HCT116 (cell line): Measurements from ENCODE around the gene S100Z. TPM values are rescaled to one million over a fixed set of nuclear protein-coding genes. Genes with fewer than 3 reads are reported as not detected.

ENCODE experiments used
- ATAC-seq: fragments of 200-7000 bp; cut with Tn5 transposase; 2 replicates; pipeline ENCODE4 v1.9.1; 2020; ENCODE audit warnings: mild to moderate bottlenecking, moderate library complexity
- BruUV-seq: library from RNA; stranded (reverse); fragments of 400-500 nt; replicated peaks from 2 replicates; lab custom pipeline; 2021; lab: Mats Ljungman, UMichigan
- CTCF ChIA-PET: fragments of 300-600 bp; sonication (Branson Sonifier 250); formaldehyde crosslinking; loops from one replicate; lab custom pipeline; 2021; ENCODE audit warnings: antibody characterized with exemption; lab: Charles Lee
- POLR2A ChIA-PET: fragments of 300-600, 350-600 bp; sonication (Branson Sonifier 250); formaldehyde crosslinking; loops from one replicate; lab custom pipeline; 2021; ENCODE audit warnings: antibody characterized with exemption; lab: Charles Lee
- RAD21 ChIA-PET, 2 experiments: fragments of 300-600 bp; sonication (Branson Sonifier 250); formaldehyde crosslinking; loops; one replicate each; lab custom pipeline; 2023; ENCODE audit warnings: low total read pairs in 2 of 2; ENCODE audit not compliant: uncharacterized antibody in 2 of 2, unreplicated experiment in 2 of 2, low non-redundant PET in 1 of 2; lab: Charles Lee
- DNase-seq: peaks from one replicate; pipeline ENCODE4 v3.0.0-alpha.2; 2010; ENCODE audit warnings: low read depth, low spot score
- H2AFZ ChIP-seq: fragments of 200-600 bp; shearing (Covaris generic), sonication (generic); 2 replicates; pipeline ENCODE4 v1.6.1; 2017; ENCODE audit warnings: low read depth, mixed run types, mixed read lengths, antibody characterized with exemption, low read length; ENCODE audit not compliant: poor library complexity, severe bottlenecking
- H3K27ac ChIP-seq: 2 replicates; pipeline ENCODE4 v1.5.1; 2012; ENCODE audit warnings: low read depth, low read length
- H3K27me3 ChIP-seq: fragments of 200-600 bp; sonication (generic); 2 replicates; pipeline ENCODE4 v1.6.1; 2016; ENCODE audit warnings: mixed run types, low read length, mixed read lengths; ENCODE audit not compliant: insufficient read depth
- H3K36me3 ChIP-seq, 2 experiments: fragments of 200-500 bp in 1 of 2; fragments of 200-600 bp in 1 of 2; sonication (Bioruptor generic) in 1 of 2; sonication (generic) in 1 of 2; 2 replicates each; pipeline versions ENCODE4 v1.5.1 to v1.6.1; 2014 to 2016; ENCODE audit warnings: low read length in 2 of 2, inconsistent platforms in 1 of 2, mixed read lengths in 1 of 2, mixed run types in 1 of 2; ENCODE audit not compliant: insufficient read depth in 2 of 2, control insufficient read depth in 1 of 2
- H3K4me1 ChIP-seq, 2 experiments: fragments of 200-600 bp in 1 of 2; sonication (generic) in 1 of 2; 2 replicates each; pipeline versions ENCODE4 v1.5.1 to v1.6.1; 2012 to 2017; ENCODE audit warnings: low read length in 2 of 2, inconsistent platforms in 1 of 2, mild to moderate bottlenecking in 1 of 2, mixed read lengths in 1 of 2, mixed run types in 1 of 2, moderate library complexity in 1 of 2; ENCODE audit not compliant: insufficient read depth in 2 of 2, control insufficient read depth in 1 of 2
- H3K4me2 ChIP-seq: fragments of 200-600 bp; sonication (generic); 2 replicates; pipeline ENCODE4 v1.6.1; 2017; ENCODE audit warnings: mixed run types, low read length, mixed read lengths
- H3K4me3 ChIP-seq, 2 experiments: fragments of 200-600 bp in 1 of 2; sonication (generic) in 1 of 2; replicated peaks in 1 of 2; 2 replicates each; pipeline ENCODE4 v1.5.1; 2011 to 2016; ENCODE audit warnings: low read length in 2 of 2, control low read depth in 1 of 2, low read depth in 1 of 2, mild to moderate bottlenecking in 1 of 2, mixed read lengths in 1 of 2, mixed run types in 1 of 2
- H3K79me2 ChIP-seq: fragments of 200-600 bp; sonication (generic); 2 replicates; pipeline ENCODE4 v1.6.1; 2017; ENCODE audit warnings: mild to moderate bottlenecking, mixed run types, low read length, moderate library complexity, mixed read lengths; ENCODE audit not compliant: insufficient read depth
- H3K9ac ChIP-seq: fragments of 200-600 bp; sonication (generic); 2 replicates; pipeline ENCODE4 v1.6.1; 2016; ENCODE audit warnings: low read length, mixed read lengths
- H3K9me2 ChIP-seq: fragments of 200-600 bp; sonication (generic), shearing (Covaris generic); 2 replicates; pipeline ENCODE4 v1.6.1; 2017; ENCODE audit warnings: mixed run types, mild to moderate bottlenecking, moderate library complexity; ENCODE audit not compliant: insufficient read depth
- H3K9me3 ChIP-seq, 2 experiments: fragments of 200-500 bp in 1 of 2; fragments of 200-600 bp in 1 of 2; sonication (Bioruptor generic) in 1 of 2; sonication (generic) in 1 of 2; 2 replicates each; pipeline ENCODE4 v1.6.1; 2014 to 2017; ENCODE audit warnings: low read length in 2 of 2, mixed read lengths in 2 of 2, inconsistent platforms in 1 of 2, low read depth in 1 of 2, mild to moderate bottlenecking in 1 of 2, mixed run types in 1 of 2, moderate library complexity in 1 of 2; ENCODE audit not compliant: control insufficient read depth in 1 of 2, insufficient read depth in 1 of 2
- H4K20me1 ChIP-seq: fragments of 200-600 bp; sonication (generic), shearing (Covaris generic); 2 replicates; pipeline ENCODE4 v1.6.1; 2017; ENCODE audit warnings: mixed run types, mild to moderate bottlenecking, moderate library complexity; ENCODE audit not compliant: insufficient read depth
- CBX3 ChIP-seq: IDR thresholded peaks from 2 replicates; pipeline ENCODE4 v1.6.1; 2012; ENCODE audit warnings: low read depth
- EGR1 ChIP-seq: IDR thresholded peaks from 2 replicates; pipeline ENCODE4 v1.6.1; 2012; ENCODE audit warnings: low read depth
- FOSL1 ChIP-seq: IDR thresholded peaks from 2 replicates; pipeline ENCODE4 v1.6.1; 2012; ENCODE audit warnings: low read depth
- JUND ChIP-seq: IDR thresholded peaks from 2 replicates; pipeline ENCODE4 v1.6.1; 2012
- SRF ChIP-seq: IDR thresholded peaks from 2 replicates; pipeline ENCODE4 v1.6.1; 2012; ENCODE audit warnings: low read depth
- YY1 ChIP-seq: IDR thresholded peaks from 2 replicates; pipeline ENCODE4 v1.6.1; 2011; ENCODE audit warnings: low read length, low read depth, moderate library complexity, mild to moderate bottlenecking; ENCODE audit not compliant: insufficient replicate concordance; ENCODE audit errors: extremely low read depth
- ZFX ChIP-seq: fragments of 450-650 bp; IDR thresholded peaks from 2 replicates; pipeline ENCODE4 v1.6.1; 2017
- ZNF274 ChIP-seq: fragments of 200-500 bp; sonication (Bioruptor generic); IDR thresholded peaks from 2 replicates; pipeline ENCODE4 v1.6.1; 2014; ENCODE audit warnings: mild to moderate bottlenecking, low read depth, low read length, inconsistent platforms
- intact Hi-C: fragments of 100-400 bp; cut with micrococcal nuclease; formaldehyde crosslinking; loops from 2 replicates; pipeline ENCODE4 v1.10.0; 2022
- total RNA-seq: library from RNA; stranded (reverse); gene quantifications from one replicate; pipeline ENCODE4 v1.2.1, GENCODE V29; 2021; ENCODE audit not compliant: unreplicated experiment
- TF ChIP-seq, protein P1 (sequence below): IDR thresholded peaks from 2 replicates; pipeline ENCODE4 v1.6.1; 2012; ENCODE audit warnings: low read depth
- TF ChIP-seq, protein P2 (sequence below): IDR thresholded peaks from 2 replicates; pipeline ENCODE4 v1.6.1; 2012
- TF ChIP-seq, protein P3 (sequence below): IDR thresholded peaks from 2 replicates; pipeline ENCODE4 v1.6.1; 2012
- TF ChIP-seq, protein P4 (sequence below): IDR thresholded peaks from 2 replicates; pipeline ENCODE4 v1.6.1; 2011; ENCODE audit warnings: mild to moderate bottlenecking, low read length, moderate library complexity; ENCODE audit not compliant: insufficient replicate concordance; ENCODE audit errors: extremely low read depth

The S100Z gene
- total RNA-seq, 1 experiment from 2014 or later, result not detected

DNA sequence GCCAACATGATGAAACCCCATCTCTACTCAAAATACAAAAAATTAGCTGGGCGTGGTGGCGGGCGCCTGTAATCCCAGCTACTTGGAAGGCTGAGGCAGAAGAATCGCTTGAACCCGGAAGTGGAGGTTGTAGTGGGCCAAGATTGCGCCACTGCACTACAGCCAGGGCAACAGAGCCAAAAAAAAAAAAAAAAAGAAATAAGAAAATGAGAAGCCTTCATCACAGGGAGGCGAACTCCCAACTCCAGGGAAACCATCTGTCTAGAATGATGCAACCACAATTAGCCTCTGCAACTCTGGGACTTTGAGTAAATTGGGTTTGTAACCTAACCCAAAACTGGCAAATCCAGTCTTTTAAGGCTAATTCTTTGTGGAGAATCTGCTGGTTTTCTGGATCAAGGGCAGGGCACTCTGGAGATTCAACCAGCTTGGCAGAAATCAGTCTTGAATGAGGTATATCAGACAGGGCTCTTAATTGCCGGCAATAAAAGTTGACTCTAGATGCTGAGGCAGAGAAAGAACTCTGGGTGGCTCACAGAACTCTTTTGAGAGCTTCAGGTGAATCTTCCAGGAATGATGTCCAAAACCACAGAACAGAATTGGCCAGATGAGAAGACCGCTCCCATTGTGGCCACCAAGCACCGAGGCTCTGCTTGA is 9.9 kb downstream of the S100Z start:
- TF ChIP-seq FOSL1 (no peak), ZFX (no peak), YY1 (no peak), SRF (no peak), JUND (no peak), CBX3 (no peak), ZNF274 (no peak), EGR1 (no peak)
- TF ChIP-seq, protein P1, sequence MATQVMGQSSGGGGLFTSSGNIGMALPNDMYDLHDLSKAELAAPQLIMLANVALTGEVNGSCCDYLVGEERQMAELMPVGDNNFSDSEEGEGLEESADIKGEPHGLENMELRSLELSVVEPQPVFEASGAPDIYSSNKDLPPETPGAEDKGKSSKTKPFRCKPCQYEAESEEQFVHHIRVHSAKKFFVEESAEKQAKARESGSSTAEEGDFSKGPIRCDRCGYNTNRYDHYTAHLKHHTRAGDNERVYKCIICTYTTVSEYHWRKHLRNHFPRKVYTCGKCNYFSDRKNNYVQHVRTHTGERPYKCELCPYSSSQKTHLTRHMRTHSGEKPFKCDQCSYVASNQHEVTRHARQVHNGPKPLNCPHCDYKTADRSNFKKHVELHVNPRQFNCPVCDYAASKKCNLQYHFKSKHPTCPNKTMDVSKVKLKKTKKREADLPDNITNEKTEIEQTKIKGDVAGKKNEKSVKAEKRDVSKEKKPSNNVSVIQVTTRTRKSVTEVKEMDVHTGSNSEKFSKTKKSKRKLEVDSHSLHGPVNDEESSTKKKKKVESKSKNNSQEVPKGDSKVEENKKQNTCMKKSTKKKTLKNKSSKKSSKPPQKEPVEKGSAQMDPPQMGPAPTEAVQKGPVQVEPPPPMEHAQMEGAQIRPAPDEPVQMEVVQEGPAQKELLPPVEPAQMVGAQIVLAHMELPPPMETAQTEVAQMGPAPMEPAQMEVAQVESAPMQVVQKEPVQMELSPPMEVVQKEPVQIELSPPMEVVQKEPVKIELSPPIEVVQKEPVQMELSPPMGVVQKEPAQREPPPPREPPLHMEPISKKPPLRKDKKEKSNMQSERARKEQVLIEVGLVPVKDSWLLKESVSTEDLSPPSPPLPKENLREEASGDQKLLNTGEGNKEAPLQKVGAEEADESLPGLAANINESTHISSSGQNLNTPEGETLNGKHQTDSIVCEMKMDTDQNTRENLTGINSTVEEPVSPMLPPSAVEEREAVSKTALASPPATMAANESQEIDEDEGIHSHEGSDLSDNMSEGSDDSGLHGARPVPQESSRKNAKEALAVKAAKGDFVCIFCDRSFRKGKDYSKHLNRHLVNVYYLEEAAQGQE, result no peak
- TF ChIP-seq, protein P2, sequence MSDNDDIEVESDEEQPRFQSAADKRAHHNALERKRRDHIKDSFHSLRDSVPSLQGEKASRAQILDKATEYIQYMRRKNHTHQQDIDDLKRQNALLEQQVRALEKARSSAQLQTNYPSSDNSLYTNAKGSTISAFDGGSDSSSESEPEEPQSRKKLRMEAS, result no peak
- TF ChIP-seq, protein P3, sequence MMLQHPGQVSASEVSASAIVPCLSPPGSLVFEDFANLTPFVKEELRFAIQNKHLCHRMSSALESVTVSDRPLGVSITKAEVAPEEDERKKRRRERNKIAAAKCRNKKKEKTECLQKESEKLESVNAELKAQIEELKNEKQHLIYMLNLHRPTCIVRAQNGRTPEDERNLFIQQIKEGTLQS, result no peak
- TF ChIP-seq, protein P4, sequence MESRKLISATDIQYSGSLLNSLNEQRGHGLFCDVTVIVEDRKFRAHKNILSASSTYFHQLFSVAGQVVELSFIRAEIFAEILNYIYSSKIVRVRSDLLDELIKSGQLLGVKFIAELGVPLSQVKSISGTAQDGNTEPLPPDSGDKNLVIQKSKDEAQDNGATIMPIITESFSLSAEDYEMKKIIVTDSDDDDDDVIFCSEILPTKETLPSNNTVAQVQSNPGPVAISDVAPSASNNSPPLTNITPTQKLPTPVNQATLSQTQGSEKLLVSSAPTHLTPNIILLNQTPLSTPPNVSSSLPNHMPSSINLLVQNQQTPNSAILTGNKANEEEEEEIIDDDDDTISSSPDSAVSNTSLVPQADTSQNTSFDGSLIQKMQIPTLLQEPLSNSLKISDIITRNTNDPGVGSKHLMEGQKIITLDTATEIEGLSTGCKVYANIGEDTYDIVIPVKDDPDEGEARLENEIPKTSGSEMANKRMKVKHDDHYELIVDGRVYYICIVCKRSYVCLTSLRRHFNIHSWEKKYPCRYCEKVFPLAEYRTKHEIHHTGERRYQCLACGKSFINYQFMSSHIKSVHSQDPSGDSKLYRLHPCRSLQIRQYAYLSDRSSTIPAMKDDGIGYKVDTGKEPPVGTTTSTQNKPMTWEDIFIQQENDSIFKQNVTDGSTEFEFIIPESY, result no peak
- Histone ChIP-seq H3K27me3 (no peaks in the 10 kb centered on the region), H3K4me2 (no peak overlapping the region), H3K79me2 (no peaks in the 10 kb centered on the region), H4K20me1 (no peaks in the 10 kb centered on the region), H2AFZ (no peak overlapping the region), H3K27ac (no peak overlapping the region), H3K9ac (no peak overlapping the region), H3K9me3 (no peaks in the 10 kb centered on the region), H3K9me2 (no peaks in the 10 kb centered on the region), H3K4me3 (no peak overlapping the region), H3K4me1 (peaks cover 4 to 11% of the 10 kb centered on the region in 2 experiments; a peak in 3 of 4 replicates), H3K36me3 (no peaks in the 10 kb centered on the region)
- intact Hi-C loops, result no loop called here
- ChIA-PET CTCF (interaction anchor here (0.9 kb wide), 1 partner anchor 85 kb away, joined by 3 read pairs; no protein-coding TSS in a partner anchor), POLR2A (no interaction called here), RAD21 (interaction anchor here (0.5 to 0.7 kb wide), 2 partner anchors 10 to 627 kb away, joined by 4 read pairs; partner anchors contain the start of gene S100Z (in 1 of the 2))
- ATAC-seq (no peak), DNase-seq (no peak)
- BruUV-seq, result no TSS peak
